ENCODE measurements around the gene MT1E.

DNA sequence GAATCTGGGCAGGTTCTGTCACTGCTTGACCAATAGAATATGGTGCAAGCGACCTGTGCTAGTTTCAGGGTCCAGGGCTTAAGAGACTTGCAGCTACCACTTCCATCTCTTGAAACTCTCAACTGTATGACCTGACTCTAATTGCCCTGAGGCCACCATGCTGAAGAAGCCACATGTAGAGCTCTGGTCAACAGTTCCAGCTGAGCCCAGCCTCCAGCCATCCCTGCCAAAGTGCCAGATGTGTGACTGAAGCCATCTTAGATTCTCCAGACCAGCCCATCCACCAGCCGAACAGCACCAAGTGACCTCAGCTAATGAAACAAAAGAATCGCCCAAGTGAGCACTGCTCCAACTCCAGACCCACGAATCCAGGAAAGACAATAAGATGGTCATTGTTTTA, 20.6 kb upstream of the MT1E start:
- no peak for TF ChIP-seq CTCF (IDR thresholded peaks at IDR 0.05)
- TF ChIP-seq POLR2A (IDR thresholded peaks at IDR 0.05) = no peak

Measured in Peyer's patch (tissue), 4 donors.